CD4-positive, alpha-beta T cell treated with Interleukin-21 for 1 hour (primary cell): Measurements from ENCODE around the gene FHIT.

Experiments used
- DNase-seq: peaks from one replicate; pipeline ENCODE4 v3.0.0-alpha.2; 2020

Gene FHIT

DNA sequence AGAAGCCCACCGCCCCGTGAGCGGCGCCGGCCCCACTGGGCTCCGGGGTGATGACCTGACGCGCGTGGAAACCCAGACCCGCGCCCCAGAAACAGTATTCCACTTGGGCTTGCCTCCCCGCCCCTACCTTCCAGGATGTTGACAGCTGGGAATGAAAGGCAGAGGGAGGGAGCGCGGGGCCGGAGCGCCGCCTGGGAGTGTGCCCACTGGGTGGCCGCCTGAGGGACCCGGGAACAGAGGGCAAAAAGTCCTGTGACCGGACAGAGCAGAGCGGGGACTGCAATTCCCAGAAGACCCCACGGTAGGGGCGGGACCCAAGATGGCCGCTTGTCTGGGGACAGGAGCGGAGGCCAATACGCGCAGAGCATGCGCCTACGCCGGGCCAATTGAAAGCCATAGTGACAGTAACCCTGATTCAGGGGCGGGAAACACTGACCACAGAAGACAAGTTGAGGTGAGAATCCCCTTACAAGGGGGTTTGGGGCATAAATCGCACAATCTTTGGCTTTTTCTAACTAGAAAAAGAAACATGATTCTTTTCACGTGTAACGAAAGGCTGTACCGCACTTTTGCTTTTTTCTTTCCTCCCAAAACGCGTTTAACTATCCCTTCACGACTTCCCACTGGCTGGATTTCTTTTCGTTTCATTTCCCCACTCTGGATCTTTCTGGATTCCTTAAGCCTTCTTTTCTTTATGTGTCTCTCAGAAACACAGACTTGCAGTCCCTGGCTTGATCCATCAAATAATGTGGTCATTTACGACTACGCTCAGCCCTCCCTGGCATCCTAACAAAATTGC, at the start of gene FHIT:
TSS of gene FHIT (minus strand) at position 279 of the 799 bp plus-strand sequence.
- DNase-seq = peak; percentile 91

- no peak for DNase-seq
Measured at GRCh38 chr3:61300786-61301185, 49.5 kb upstream of the FHIT start.

- DNase-seq = no peak
Measured at GRCh38 chr3:61300006-61300380, 48.7 kb upstream of the FHIT start.

GRCh38 chr3:61299343-61300005, 48.2 kb upstream of the FHIT start:
- no peak for DNase-seq

DNA sequence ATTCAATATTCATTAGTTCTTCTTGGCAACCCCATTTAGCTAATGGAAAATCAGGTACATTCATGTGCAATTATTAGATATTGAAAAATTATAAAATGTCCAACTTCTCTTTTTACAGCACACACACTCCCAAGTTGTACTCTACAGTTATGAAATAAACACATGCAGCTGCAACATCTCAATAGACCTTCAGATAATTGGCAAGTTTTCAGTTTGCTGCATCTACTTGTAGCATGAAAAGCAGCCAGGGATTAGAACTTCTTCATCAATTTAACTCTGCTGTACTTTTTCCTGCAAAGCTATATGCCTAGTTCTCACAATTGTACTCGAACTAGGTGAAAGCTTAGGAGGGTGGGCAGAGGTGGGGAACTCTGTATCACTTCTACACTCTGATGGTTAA, 46.6 kb upstream of the FHIT start:
- DNase-seq = no peak

- no peak for DNase-seq
Measured at GRCh38 chr3:61288446-61288845, 37.2 kb upstream of the FHIT start.

DNA sequence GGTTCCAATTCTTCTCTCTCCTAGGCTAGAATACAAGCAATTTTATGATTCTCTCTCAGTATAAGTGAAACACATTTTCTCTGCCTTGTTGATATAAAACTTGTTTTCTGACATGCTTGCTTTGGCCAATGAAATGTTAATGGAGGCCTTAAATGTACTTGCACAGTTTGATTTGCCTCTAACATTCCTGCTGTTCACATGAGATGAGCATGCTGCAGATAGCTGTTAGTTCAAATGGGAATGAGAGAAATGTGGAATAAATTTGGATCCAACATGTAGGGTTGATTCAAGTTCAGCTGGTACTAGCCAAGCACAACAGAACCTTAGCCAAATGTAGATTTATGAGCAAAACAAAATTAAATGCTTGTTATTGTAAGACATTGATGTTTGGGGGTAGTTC, 32.6 kb upstream of the FHIT start:
- no peak for DNase-seq

GRCh38 chr3:61278713-61279112, 27.5 kb upstream of the FHIT start:
- no peak for DNase-seq

DNA sequence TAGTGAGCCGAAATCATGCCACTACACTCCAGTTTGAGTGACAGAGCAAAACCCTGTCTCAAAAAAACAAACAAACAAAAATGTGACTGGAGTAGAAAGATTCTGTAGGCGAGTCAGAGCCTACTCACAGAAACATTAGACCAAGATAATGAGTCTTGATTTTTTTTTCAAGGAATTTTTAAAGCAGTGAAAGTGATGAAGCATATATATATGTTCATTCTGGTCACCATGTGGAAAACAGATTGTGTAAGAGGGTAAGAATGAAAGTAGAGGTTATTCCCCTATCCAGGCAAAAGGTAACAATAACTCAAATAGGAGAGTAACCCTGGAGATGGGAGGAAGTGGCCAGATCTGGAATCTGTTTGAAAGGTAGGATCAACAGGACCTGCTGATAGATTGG, 26.2 kb upstream of the FHIT start:
- no peak for DNase-seq

DNA sequence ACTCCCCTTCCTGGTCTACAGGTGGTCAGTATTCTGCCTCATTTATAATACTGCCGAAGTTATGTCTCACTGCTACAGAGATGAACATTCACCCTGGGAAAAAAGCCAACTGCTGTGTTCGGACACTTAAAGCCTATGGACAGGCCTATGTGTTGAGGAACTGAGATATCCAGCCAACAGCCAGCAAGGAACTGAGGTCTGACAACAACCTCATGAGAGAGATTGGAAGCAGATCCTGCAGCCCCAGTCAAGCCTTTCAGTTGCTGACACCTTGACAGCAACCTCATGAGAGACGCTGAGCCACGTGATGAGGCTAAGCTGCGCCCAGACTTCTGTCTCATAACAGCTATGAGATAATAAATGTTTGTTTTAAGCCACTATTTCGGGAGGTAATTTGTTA, 18.2 kb upstream of the FHIT start:
- DNase-seq = no peak

GRCh38 chr3:61268644-61269043, 17.4 kb upstream of the FHIT start:
- no peak for DNase-seq

DNA sequence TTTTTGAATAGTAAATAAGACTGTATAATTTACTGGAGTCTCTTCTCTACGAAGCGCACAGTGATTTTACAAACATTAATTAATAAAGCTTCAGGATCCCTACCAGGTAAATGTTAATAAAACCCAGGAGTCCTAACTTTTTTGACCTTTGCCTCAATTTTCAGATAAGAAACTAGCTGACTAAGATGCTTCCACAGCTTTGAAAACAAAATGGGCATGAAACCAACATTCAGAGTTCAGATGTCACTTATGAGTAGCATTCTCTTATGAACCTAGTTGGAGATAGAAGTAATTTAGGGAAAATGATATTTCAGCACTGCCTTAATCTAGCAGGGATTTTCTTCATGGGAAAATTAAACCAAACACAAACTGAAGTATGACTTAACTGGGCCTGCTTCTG, 13.0 kb upstream of the FHIT start:
- no peak for DNase-seq

- no peak for DNase-seq
Measured at GRCh38 chr3:61257148-61257547, 5.9 kb upstream of the FHIT start.

DNA sequence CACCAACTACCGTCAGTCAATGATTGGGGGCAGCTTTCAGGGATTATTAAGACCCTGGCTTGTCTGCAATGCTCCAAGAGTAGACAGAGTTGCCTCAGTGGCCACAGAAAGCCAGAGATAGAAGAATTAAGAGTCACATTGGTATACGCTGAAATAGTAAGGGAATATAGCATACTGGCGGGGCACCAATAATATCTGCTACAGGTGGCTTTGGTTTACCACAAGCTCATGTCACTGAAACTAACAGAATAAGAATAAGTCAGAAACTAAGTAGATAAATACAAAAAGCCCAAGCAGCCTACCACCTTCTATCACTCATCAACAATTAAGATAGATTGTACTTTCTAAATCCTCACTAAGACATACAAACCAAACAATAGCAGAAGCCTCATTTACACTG, 2.5 kb upstream of the FHIT start:
- no peak for DNase-seq

DNA sequence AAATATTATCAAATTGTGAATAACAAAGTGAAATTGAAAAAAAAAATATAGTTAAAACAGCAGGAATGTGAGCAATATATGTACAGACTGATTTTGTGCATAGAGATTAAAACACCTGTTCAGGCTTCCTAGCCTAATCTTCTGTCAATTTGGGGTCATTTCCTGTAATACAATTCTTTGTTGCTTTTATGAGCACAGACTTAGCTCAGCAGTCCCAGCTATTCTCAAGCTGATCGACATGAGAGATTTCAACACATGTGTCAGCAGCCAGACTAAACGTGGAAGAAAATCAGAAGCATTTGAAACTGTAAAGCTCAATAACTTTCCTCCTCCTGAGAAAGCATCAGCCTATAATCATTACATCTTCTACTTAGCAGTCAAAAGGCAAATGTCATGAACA, 1.6 kb upstream of the FHIT start:
- no peak for DNase-seq

- DNase-seq = peak; percentile 20
Measured at GRCh38 chr3:61250784-61251173, 473 bp downstream of the FHIT start.

- no peak for DNase-seq
Measured at GRCh38 chr3:61248496-61248895, 2.8 kb downstream of the FHIT start.

DNA sequence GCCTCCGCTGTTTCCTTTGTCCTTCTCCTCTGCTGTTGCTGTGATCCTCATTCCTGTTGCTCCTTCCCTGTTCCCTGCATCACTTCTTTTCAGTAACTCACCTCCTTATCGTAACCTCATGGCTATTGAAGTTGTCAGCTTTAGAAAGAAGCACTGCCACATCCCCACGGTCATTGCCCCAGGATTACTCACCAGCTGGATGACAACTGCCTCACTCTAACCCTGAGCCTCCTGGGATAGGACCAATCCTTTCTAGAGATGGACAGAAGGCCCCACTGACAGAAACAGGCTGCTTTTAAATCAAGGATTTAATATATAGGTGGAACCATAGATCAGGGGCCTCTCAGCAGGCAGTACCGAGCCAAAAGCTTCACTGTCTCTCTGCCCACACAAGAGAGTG, 4.1 kb downstream of the FHIT start:
- no peak for DNase-seq

- DNase-seq = no peak
Measured at GRCh38 chr3:61239871-61240270, 11.4 kb downstream of the FHIT start.

GRCh38 chr3:61237858-61238257, 13.4 kb downstream of the FHIT start:
- DNase-seq = no peak

DNA sequence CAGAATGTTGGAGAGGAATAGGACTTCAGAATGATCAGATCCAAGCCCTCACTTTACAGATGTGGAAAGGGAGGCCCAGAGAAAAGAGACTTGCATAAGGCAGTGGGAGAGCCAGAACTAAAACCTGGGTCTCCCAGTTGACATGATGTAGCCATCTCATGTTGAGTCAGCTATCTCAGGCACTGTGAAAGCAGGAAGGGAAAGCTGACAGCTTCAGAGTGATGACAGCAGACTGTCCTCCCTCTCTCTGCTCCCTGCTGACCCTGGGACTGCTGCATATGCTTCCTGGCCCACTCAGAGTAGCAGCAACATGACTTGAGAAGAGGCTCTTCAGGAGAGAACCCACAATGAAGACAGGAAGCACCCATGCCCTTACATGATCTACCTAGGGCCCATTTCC, 14.7 kb downstream of the FHIT start:
- no peak for DNase-seq

DNA sequence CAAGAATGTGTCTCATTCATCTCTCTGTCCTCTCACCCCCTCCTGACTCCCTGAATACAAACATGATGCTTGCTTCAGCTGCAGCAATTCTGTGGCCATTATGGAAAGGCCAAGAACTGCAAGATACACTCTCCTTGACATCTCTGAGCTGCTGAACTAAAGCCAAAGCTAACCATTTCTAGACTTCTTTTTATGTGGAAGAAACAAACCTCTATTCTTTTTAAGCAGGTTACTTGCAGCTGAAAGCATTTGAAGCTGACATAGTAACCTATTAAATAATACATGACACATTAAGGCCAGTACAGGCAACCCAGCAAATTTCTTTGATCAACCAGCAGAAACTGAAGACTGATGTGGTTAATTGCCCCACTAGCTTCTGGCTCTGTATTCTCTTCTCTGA, 17.5 kb downstream of the FHIT start:
- no peak for DNase-seq

- DNase-seq = no peak
Measured at GRCh38 chr3:61231693-61232092, 19.6 kb downstream of the FHIT start.

- DNase-seq = no peak
Measured at GRCh38 chr3:61227799-61228198, 23.5 kb downstream of the FHIT start.

- no peak for DNase-seq
Measured at GRCh38 chr3:61226166-61226686, 25.0 kb downstream of the FHIT start.
